HG03460 (cell line): ENCODE results near the gene VPS8.
"Not testable (repeated sequence)": the region's sequence is repeated elsewhere in the genome, so short reads cannot be mapped to it uniquely, and the experiment has no call there.

Source experiments
- ATAC-seq: cut with Tn5 transposase; IDR thresholded peaks from one replicate; pipeline ENCODE4 v1.9.1; 2021; ENCODE audit not compliant: unreplicated experiment

The VPS8 gene

DNA sequence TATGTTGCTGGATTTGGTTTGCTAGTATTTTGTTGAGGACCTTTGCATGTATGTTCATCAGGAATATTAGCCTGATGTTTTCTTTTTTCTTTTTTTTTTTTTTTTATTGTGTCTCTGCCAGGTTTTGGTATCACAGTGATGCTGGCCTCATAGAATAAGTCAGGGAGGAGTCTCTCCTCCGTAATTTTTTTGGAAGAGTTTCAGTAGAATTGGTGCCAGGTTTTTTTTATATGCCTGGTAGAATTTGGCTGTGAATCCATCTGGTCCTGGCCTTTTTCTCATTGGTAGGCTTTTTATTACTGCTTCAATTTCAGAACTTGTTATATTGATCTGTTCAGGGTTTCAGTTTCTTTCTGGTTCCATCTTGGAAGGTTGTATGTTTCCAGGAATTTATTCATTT is 165.8 kb downstream of the VPS8 start:
- ATAC-seq = no peak

DNA sequence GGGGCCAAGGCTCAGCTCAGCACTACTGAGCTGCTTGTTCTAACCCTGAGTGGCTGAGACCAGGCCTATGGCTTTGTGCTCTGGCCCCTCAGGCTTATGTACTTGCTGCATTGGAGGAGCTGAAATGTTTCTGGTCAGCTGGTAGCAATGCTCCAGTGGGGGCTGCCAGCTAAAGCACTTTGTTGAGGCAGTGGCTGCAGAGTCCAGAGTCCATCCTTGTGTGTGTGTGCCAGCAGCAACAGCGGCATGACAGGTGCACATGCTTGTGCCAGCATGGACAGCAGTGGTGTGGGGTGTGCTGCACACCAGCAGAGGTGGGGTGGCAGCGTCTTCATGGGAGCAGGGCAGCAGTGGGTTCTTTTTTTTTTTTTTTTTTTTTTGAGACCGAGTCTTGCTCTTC is 169.1 kb downstream of the VPS8 start:
- ATAC-seq = no peak

DNA sequence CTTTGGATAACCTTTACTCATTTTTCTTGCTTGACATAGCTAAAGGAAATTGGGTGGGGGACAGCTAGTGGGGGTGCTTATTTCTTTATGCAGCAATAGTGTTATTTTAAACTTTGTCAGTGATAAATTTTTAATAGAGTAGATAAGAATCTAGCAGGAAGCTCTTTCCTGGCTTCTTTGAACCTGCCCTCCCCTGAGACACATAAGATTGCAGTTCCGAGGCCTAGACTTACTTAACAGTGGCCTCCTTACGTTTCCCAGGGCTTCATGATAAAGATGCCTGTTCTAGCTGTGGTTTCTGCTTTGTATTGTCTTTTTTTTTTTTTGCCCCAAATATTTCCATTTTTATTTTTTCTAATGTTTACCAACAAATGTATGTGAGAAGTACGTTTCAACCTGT is 170.1 kb downstream of the VPS8 start:
- no peak for ATAC-seq

DNA sequence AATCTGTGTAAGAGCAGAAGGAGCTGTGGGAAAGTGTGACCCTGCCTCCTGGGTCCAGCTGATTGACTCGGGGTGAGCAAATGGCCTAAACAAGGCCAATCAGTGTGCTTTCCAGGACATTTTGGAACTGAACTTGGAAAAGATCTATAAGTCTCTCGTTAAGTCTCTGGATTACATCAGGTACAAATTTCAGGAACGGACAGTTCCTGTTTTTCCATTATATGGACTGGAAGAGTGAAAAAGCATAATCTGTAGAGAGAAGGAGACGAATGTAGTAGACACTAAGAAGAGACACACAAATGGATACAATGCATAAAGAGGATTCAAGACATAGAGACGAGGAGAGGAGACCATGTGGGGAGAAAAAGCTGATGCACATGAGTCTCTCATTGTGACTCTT is 173.6 kb downstream of the VPS8 start:
- no peak for ATAC-seq

DNA sequence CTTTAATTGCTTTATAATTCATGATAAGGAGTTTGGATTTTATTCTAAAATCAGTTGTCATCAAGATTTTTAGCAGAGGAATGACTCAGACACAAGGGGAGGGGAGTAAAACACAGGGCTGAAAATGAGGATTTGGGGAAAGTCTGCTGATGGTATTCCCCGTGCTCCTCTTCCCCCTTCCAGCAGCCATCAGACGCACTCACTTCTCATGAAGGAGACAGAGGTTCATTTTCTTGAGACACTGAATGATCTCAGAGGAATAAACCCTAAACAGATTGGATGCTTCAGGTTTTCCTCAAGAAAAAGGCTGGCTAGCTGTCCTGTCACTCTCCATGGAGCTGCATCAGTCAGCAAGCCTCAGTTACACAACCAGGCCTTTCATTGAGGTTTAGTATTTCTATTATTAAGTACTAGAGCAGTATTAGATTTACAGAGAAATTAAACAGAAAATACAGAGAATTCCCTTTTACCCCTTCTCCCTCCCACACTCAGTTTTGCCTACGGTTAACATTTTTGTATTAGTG is 174.5 kb downstream of the VPS8 start:
- no peak for ATAC-seq

DNA sequence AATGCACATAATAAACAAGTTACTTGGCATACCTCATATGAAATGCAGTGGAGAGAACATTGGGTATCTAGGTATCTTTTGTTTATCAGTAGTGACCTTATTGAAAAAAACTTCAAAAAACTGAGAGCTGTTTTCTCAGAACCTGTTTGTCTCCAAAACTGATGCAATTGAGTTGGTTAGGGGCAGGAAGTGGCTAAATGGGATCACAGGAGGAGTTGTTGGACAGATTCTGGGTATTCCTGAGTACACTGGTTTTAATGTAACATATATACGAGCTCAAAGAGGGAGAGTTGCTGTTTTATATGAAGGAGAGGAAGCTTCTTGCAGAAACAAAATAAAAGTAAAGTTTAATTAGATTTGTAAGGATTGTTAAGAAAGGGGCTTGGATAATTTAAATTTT is 181.4 kb downstream of the VPS8 start:
- ATAC-seq = no peak

DNA sequence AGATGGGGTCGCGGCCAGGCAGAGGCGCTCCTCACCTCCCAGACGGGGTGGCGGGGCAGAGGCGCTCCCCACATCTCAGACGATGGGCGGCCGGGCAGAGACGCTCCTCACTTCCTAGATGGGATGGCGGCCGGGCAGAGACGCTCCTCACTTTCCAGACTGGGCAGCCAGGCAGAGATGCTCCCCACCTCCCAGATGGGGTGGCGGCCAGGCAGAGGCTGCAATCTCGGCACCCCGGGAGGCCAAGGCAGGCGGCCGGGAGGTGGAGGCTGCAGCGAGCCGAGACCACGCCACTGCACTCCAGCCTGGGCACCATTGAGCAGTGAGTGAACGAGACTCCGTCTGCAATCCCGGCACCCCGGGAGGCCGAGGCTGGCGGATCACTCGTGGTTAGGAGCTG is 191.9 kb downstream of the VPS8 start:
- ATAC-seq = not testable (repeated sequence)

DNA sequence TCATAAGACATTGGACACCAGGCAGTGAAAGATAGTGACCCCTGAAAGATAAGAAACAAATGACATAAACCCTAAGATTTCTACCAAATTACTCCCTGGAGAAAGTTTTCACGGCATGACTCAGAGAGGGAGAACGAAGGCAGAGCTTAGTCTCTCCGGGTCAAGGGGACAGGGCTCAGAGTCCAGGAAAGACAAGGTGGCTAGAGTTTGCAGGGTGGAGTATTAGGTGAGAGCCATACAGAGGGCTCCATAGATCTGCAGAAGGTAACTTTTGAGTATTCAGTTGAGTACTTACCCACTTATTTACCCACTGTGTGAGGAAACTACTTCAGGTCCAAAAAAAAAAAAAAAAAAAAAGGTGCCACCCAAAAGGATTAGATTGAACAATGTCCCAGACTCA is 197.7 kb downstream of the VPS8 start:
- ATAC-seq = no peak

DNA sequence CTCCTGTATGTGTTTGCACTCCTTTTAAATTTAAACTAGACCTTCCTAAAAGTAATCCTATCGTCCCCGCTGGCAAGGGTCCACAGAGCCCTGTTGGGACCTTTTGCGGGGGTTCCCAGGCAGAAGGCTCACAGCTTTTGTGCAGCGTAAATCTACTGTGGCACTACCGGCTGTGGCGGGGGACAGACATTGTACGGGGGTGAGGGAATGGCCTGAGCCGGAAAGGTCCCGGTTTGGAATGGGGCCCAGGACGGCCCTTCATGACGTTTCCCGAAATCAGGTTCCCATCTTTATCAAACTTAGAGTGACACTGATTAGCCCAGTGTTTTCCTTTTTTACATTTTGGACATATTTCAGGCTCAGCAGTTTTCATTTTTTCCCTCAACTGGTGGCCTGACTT is 205.6 kb downstream of the VPS8 start:
- not testable (repeated sequence) for ATAC-seq

DNA sequence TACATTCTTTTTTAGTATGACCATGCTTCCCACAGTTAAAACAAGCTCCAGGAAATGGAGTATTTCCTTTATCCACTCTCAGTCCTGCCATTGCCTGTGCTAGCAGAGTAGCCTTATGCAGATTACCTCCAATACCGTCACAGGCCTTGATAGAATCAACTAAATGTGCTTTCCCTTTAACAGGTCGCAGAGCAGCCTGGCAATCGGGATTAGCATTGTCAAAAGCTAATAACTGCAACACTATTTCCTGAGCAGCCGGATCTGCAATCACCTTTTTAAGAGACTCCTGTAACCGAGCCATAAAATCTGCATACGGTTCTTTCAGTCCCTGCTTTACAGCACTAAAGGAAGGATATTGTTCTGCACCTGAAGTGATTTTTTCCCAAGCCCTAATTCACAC is 206.0 kb downstream of the VPS8 start:
- ATAC-seq = not testable (repeated sequence)

DNA sequence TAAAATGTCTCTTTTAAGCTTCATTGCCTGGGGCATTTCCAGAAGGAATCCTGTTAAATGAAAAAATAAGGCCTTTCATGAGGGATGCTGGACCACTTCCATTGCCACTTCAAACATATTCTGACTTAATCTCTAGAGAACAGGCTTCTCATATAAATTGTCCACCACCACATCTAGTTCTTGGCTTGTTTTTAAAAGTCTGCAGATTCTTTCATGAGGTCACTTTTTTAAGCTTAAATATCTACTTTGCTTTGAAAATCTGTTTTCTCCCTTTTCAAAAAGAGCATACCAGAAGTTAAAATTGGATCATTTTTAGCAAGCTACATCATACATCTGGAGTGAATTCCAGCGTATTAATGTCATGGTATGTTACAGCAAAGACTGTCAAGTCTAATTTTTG is 209.3 kb downstream of the VPS8 start:
- ATAC-seq = no peak

DNA sequence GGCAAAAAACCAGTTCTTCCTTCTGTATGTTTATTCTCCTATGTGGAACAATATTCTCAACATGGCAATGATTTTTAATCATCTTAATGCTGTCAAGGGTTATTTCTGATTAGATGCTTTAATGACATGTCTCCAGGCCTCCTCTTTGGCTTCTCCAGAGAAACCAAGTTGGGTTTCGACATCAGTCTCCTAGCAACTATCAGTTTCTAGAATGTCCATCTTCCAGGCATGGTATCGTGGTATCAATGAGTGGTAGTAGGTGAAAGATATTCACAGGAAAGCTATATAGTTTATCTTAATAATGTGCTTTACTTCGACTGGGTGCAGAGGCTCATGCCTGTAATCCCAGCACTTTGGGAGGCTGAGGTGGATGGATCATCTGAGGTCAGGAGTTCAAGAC is 212.4 kb downstream of the VPS8 start:
- ATAC-seq = no peak

DNA sequence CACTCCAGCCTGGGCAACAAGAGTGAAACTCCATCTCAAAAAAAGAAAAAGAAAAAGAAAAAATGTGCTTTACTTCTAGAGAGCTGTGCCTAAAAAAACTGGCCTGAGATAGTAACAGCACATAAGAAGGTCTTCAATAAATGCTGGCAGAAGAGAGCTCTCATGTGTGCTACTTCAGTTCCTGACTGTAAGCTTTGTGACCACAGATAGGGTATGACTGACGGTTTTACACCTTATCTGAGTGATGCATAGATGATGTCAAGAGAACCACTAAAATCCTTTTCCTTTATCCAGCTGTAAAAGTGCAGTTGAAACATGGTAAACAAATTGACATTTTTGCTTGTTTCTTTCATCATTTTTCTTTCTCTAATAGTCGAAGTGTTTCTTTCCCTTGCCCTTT is 213.0 kb downstream of the VPS8 start:
- no peak for ATAC-seq

DNA sequence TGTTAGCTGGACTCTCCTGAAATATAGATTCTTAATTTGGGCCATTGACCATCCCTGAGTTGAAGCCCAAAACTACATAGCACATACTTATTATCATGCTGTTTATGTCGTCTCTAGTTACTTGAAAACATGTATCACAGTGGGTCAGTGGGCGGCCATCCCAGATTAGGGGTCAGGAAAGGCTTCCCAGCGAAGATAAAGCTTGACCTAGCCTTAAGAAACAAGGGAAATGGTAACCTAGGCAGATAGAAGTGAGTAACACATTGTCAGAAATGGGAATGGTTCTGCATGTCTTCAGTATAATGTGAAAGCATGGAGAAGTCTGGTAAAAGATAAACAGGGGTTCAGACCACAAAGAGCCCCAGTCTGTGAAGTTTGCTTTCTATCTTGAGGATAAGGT is 216.2 kb downstream of the VPS8 start:
- no peak for ATAC-seq

DNA sequence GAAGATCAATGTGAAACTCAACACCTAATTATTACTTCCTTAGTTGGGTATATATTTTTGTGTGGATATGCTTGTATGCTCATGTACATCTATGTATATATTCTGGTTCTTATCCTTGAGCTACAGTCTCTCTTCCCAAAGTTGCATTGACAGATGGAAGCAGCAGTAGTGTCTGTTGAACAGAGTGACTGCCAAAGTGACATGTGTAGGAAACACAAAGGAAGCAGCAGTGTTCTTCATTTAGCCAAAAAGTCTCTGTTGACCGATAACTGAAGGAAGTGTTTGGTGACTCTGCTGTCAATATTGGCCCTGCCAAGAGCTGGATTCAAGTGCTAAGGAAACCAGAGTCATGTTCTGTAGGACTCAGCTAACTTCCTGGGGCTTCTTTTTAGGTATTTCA is 217.1 kb downstream of the VPS8 start:
- ATAC-seq = no peak

DNA sequence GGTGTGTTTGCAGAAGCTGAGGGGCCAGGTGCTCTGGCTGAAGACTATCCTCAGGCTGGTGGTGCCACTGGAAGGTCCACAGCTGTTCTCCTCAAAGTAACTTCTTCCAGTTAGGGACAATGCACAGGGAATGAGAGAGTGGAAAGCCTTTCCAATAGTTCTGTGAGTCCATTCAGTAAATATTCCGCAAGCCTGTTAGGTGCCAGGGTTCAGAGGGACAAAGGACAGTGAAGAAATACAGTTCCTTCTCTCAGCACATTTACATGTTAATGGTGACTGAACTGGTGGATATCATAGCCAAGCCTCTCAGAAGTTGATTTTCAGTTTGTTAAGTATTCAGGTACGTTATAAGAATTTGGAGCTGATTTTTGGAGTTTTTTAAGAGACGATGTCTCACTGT is 218.4 kb downstream of the VPS8 start:
- ATAC-seq = no peak

DNA sequence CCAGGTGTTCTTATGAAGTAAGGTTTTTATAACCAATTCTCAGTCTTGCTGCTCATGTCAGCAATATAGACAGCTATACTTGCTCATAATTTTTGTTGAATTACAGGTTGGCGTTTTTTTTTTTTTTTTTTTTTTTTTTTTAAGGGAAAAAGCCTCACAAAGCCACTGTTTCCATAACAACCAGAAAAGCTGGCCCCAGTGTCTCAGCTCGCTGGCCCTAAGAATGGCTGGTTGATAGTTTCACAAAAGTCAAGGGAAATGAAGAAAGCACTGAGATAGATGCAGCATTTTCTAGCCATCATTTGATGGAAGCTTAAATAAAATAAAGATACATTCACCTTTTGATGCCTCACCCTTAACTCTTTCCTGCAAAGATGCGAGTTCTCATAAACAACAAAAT is 219.0 kb downstream of the VPS8 start:
- no peak for ATAC-seq

DNA sequence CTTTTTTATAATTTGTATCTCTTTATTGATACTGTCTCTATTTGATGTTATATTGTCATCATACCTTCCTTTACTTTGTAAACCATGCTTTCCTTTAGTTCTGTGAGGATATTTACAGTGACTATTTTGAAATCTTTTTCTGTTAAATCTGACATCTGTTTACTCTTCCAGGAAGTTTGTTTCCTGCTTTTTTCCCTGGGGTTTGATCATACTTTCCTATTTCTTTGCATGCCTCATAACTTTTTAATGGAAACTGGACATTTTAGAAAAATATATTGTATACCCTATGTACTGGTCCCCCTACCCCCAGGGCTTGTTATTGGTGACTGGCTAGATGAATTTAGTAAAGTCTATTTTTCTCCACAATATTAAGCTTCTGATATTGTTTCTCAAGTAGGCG is 225.8 kb downstream of the VPS8 start:
- ATAC-seq = no peak

DNA sequence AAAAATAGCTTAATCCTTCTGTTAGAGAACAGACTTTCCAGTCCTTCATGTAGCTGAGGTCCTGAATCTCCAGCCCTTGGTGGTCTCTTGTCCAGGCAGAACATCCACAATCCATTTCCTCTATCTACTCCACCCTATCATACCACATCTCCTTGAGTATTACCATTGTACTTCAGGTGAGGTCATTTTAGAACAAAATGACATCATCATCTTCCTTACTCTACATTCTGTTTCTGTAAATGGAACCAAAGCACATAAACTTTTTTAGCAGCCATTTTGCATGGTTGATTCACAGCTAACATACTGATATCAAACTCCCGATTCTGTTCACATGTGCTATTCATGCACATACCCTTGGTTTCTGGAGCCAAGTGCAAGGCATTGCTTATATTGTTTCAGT is 228.5 kb downstream of the VPS8 start:
- no peak for ATAC-seq

DNA sequence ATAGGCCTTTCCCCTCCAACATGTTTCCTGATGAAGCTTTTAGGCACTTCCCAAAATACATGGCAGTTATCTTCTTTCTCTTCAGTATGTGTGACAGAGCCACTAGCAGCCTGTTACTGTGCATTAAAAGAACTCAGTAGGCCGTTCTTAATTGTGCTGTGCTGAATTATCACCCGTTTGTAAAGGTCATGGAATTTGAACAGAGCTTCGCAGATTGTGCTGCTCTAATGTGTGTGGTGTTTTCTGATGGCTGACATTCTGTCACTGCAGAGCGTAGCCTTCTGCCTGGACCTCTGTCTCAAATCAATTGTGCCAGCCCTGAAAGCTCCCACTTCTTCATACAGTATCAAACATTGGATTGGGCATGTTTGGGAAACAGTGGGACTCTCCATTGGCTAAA is 229.6 kb downstream of the VPS8 start:
- ATAC-seq = no peak

DNA sequence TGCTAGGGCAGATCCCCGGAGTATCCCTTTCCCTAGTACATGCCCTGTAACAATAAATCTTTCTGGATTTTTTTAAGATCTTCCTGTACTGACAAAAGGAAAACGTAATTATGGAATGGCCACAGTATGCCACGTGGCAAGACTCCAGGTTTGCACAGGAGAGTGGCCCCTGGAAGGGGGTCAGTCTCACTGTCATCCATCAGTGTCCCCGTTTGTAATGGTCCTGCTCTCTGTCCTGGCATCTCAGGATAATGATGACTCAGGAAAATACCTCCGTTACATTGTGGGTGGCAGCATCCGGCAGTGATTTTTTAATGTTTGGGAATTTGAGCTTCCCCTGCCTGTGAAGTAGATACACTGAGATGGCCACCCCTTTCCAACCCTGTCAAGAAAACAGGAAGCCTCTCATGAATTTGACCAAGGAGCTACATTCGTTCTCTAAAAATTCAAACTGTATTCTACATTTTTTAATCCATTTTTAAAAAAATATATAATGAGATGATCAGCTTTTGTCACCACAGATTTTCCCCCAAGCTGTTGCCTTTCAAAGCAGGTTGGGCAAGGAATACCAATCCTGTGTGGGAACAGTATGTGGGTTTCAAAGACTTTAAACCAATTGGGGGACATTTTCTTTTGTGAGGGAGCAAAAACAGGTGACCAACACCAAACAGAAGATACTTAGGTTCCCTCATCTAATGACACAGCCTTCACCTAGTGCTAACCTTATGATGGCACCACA is 230.5 kb downstream of the VPS8 start:
- no peak for ATAC-seq

DNA sequence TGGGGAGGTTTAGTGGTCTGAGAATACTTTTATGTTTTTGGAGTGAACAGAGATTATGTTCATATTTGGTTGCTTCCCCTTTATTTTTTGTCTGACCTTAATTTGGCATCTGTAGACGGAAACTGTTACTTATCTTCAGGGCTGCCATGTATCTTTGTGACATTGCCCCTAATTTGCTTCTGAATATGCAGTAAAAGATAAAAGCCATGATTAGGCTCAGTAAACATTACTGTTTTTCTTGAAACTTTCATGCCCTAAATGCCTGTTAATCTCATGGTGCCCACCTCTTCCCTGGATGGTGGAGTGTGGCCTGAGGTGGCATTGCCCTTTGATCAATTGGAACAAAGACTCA is 234.2 kb downstream of the VPS8 start:
- ATAC-seq = no peak

DNA sequence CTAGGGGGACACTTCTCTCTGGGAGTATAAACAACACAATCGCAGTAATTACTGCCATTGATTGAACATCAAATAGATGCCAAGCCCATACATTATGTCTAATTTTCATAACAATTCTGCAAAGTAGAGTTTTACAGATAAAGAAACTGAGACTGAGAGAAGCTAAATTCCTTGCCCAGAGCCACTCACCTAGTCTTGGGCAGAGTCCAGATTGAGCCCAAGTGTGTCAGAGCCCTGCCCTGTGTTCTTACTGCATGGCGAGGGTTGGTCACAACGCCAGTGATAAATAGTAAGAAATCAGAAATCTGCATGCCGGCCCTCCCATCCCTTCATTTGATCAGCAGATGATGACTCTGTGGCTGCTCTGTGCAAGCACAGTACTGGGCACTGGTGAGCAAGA is 234.6 kb downstream of the VPS8 start:
- no peak for ATAC-seq
